GM18873 (cell line): ENCODE results near the gene ALDH3A1.

Experiments
- ATAC-seq: cut with Tn5 transposase; IDR thresholded peaks from one replicate; pipeline ENCODE4 v1.9.1; 2021; ENCODE audit warnings: mild to moderate bottlenecking, moderate library complexity, moderate number of reproducible peaks; ENCODE audit not compliant: unreplicated experiment, low FRiP score

The ALDH3A1 gene

DNA sequence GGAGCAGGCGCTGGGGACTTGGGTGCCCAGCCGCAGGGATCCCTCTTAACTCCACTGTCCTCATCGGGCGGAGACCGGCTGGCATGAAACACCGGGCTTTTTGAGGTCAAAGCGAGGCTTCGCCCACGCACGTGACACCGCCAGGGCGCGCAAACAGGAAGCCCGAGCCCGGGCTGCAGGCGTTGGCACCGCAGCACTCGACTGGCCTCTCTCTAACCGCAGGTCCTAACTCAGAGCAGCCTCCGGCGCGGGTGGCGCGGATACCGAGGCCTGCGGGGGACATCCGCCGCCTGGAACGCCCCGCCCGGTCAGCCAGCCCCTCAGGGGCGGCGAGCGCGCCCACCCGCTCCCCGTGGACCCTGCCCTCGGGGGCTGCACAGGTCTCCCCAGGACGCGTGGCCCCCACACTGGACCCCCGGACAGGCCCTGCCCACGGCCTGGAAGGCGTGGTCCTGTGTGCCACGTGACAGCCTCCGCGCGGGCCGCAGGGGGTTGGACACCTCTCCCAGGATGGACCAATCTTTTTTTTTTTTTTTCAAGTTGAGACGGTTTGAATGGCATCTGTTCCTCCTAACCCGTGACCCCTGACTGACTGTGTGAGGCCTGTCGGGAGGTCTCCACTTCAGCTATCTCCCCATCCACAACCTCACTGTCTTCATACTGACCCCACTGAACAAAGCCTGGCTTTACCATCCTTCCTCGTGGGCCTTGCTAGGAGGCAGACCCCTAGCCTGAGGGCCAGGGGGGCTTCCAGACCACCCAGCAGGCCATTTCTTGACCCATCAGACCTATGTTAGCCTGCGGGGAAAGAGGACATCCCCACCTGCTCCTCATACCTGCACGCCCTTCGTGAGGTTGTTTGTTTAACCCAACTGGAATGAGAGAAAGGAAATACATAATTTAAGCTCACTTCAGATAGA, 23.3 kb downstream of the ALDH3A1 start:
- ATAC-seq, result no peak

DNA sequence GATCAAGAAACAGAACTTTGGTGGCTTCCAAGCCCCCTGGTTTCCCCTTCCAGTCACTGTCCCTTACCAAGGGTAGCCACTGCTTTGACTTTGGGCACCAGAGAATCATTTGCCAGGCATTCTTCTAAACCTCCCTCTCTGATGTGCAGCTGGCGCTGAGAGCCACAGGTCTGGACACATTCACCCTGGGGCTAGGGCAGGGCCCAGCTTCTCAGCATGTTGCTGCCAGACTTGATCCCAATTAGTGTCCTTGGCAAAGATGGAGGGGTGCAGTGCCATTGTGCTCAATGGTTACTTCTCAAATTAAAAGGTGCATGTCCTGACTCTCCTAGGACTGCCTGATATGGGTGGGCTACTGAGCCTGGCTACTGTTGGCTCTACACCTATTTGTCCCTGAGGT, 24.1 kb downstream of the ALDH3A1 start:
- no peak for ATAC-seq

DNA sequence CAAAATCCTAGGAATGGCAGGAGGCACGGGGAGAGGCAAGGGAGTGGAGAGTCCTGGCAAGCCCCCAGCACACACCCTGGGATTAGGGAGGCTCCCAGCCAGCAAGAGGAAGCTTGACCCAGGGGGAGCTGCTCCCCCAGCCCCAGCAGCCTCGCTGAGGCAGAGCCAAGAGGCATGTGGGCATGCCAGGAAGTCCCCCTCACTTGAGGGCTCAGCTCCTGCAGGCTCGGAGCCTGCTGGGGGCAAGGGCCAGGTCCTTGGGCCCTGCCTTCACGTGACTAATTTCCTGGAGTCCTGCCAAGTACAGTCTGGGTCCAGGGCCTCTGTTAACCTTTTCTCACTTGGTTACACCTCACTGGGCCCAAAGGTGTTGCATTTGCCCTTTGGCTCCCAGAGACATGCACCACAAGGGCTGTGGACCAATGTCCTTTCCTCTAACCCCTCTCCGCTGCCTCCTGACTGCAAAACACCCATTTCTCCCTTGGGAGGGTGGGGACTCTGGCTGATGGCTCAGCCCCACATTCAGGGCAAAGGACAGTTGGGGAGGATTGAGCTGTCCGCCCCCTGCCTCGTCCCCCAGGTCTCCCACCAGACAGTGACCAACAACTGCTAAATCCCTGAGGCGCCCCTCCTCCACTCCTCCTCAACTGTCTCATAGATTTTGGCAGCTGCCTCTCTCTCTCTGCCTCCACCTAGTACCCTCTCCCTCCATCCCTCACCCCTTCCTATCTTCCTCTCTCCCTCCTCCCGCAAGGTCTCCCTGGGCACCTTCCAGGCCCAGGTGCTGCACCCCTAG, 27.3 kb downstream of the ALDH3A1 start:
- ATAC-seq, result no peak

GRCh38 chr17:19720210-19720475, 28.0 kb downstream of the ALDH3A1 start:
- no peak for ATAC-seq

GRCh38 chr17:19719355-19720209, 28.5 kb downstream of the ALDH3A1 start:
- no peak for ATAC-seq

DNA sequence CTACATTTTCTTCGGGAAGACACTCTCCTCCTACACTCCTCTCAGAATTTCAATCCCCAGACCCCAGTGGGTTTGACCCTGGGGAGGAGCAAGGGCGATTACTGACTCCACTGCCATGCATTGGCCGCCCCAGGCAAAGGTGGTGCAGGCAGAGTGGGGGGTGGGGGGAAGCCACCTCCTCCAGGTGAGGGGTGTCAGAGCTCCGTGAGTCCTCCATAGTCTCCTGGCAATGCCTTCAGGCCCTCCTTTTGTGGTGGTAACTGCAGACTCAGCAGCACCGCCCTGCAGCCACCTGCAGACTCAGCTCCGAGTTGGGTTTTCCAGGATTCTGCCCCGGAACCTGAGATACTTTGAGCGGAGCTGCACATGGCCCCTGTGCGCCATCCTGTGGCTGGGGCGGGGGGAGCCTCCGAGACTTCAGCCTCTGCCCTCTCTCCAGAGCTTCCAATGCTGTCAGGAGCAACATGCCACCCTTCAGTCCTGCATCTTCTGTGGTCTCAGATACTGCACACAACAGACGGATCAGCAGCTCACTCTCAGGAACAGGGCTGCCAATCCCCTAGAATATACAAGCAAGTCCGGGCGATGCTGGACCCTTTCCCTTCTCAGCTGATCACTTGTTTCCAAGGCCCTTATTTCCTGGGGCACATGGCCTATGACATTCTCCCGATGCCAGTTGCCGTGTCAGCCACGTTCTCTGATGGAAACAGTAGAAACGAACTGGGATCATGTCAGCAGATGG, 29.3 kb downstream of the ALDH3A1 start:
- ATAC-seq, result no peak

DNA sequence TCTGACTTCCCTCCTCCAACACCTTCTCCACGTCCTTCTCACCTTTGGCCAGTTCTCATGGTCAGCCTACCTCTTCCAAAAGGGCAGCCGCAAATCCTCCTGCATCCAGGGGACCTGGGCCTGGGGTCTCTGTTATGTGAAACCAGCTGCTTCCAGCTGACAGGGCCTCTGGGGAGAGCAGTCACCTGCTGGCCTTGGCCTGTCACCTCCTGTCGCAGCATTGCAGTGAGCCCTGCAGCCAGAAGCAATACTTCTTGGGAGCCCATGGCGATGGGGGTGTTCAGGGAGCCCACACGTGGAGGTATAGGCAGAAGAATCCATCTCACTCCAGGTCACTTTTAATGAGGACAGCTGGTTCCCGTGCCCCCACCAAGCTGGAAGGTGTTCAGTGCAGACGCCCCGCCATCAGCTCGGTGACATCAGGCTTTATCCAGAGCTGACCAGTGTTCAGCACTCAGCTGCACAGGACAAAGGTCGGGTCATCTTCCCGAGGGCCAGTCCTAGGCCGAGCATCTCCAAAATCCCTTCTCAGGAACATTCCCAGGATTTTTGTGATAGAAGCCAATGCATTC, 30.0 kb downstream of the ALDH3A1 start:
- ATAC-seq, result no peak

GRCh38 chr17:19717411-19717908, 30.6 kb downstream of the ALDH3A1 start:
- ATAC-seq, result no peak

DNA sequence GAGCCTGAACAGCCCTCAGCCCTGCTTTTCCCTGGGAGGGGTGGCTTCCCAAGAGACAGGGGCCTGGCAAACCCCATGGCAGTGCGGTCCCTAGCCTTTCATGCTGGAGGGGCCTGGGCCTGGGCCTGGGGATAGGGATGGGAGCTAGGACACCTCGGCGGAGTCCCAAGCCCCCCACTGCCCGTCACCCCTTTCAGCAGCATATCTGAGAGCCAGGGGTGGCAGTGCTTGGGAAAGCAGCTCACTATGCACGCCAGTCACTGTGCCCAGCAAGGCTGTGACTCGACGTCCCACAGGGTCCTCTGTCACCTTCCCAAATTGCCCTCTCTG, 31.1 kb downstream of the ALDH3A1 start:
- no peak for ATAC-seq

DNA sequence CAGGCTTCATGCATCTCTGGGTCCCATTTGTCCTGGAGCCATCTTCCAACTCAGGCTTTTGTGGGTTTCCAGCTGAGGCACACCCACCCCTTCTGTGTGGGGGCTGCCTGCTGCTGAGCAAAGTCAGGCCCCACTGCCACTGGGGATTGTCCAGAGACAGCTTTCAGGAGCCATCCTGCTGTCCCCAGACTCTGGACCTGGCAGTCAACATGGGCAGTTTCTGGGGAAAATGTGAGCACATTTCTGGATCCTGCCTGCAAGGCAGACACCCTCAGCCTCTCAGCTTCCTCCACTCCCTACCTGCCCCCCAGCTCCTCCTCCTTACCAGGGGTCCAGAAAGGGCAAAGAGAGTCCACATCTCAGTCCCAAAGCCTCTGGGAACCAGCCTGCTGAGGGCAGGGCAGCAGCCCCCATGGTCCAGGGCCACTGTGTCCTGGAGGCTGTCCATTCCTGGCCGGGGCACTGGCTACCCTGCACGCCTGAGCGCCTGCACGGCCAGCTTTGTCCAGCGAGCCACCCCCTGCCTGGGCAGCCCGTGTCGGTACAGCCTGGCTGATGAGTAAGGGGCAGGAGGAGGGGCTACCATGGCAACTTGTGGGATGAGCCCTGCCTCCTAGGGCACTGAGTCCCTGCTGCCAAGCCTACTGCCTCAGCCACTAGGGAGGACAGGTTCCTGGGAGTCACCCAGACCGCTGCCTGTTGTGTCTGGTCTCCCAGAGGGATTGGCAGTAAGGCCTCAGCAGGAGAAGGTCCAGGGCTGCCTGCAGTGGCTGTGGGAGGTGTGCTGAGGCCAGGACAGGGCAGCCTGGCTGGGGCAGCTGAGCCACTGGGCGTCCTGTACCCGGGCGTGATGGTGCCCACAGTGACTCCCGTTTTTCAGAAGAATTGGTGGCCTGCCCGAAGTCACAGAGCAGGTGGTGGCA, 31.7 kb downstream of the ALDH3A1 start, which contains the start of gene SLC47A2:
Gene SLC47A2 (minus strand): TSS at position 477 of the 923 bp plus-strand sequence. CDS start 29 bp downstream, at position 448.
- no peak for ATAC-seq

- no peak for ATAC-seq
Observed at GRCh38 chr17:19714542-19715411, 33.3 kb downstream of the ALDH3A1 start.

DNA sequence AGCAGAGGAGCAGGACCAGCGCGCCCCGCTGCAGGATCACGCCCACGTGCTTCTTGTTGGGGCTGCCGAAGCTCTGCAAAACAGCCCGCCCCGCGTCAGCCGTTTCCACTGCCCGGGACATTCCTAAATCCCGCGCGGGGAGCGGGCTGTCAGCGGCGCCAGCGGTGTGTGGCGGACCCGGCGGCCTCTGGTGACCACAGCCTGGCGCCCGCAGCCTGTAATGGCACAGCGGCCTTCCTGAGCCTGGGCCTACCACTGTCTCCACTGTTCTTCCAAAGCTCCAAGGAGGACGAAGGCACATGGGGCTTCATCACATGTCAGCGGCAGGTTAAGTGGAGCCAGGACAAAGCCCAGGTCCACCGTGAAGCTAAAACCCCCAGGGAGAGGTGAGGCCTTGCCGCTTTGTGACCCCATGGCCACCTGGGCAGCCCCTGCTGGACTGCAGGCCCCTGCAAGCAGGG, 34.2 kb downstream of the ALDH3A1 start:
- ATAC-seq, result no peak

DNA sequence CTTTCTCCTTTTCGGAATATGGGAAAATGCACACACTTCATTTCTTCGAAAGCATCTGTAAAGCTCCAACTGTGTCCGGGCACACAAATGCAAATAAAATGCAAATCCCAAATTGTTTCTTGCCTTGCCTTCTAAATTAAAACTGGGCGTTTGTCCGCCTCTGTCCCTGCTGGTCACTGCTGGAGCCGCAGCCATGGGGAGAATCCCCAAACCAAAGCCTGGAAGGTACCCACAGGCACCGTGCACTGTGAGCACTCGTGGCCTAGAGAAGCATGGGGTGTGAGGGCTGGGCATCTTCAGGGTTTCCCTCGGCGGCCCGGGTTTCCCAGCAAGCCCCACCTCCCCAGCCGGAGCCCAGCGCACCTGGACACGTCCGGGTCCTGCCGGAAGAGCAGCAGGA, 34.6 kb downstream of the ALDH3A1 start:
- ATAC-seq, result no peak

DNA sequence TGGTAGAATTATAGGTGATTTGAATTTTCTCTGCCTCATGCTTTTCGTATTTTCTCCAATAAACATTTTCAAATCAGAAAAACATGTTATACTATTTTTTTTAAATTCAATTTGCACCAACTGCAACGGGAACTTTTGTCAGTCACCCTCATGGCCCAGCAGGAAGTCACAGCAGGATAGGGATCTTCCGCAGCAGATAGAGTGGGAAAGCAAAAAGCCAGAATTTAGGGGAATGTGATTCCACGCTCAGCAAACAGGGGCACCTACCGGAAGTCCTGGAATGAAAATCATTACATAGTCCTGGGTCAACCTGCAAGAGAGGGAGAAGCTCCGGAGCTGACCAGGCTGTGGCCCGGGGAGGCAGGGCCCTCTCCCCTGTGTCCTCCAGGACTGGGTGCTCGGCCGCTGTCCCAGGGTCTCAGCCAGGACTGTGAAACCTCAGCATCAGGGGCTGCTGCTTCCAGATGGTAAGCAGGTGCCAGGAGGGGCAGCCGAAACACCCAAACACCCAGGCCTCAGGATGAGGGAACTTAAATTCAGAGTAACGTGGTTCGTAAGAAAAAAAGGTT, 35.6 kb downstream of the ALDH3A1 start:
- ATAC-seq, result no peak

- no peak for ATAC-seq
Observed at GRCh38 chr17:19709841-19710240, 38.3 kb downstream of the ALDH3A1 start.

DNA sequence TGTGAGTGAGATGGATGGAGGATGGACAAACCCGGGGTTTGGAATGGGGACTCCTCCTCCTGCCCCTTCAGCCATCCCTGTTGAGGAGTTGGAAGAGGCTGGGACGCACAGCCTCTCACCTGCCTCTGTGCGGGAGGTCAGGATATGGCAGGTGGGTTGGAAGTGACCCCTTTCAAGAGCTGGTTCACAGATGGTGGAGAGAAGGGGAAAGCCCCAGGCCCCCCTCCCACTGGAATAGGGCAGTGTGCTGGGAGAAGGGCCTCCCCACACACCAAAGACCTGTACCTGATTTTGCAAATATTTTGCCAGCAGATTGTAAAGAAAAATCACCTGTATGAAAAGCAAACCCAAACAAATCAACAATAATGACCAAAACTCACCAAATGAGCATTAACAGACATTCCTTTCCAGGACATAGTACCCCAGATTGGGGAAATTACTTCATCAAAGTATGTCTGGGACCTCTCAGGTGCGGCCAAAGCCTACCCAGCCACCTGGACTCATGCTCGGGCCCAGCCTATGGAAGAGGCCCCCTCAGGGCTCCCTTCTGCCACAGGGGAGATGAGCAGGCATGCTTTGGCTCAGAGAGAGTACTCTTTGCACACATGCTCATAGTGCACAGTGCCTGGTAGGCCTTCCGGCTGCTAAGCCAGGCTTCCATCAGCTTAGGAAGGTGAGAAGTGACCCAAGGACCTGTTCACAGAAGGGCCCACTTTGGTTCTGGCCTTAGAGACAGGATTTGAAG, 39.5 kb downstream of the ALDH3A1 start:
- no peak for ATAC-seq
